PC-9 (cell line): ENCODE results near the gene ALPP.

Experiments
- CTCF ChIP-seq: fragments of 200-600 bp; sonication (generic); conservative IDR thresholded peaks from 2 replicates; pipeline ENCODE4 v1.6.1; 2017; ENCODE audit warnings: mixed run types, antibody characterized with exemption, mild to moderate bottlenecking, moderate library complexity
- EZH2 ChIP-seq: fragments of 200-600 bp; sonication (generic); IDR thresholded peaks from 2 replicates; pipeline ENCODE4 v1.8.0; 2017; ENCODE audit warnings: antibody characterized with exemption, low read depth

- TF ChIP-seq EZH2: no peak
- no peak for TF ChIP-seq CTCF
Measured at GRCh38 chr2:232386490-232386739, 7.9 kb downstream of the ALPP start.
